ENCODE data around the gene CARD9.

GRCh38 chr9:136348691-136349090 is 24.8 kb downstream of the CARD9 start:
- TF ChIP-seq POLR2A (IDR thresholded peaks at IDR 0.05; ENCODE audit: low read length): no peak
- TF ChIP-seq GATA1 (IDR thresholded peaks at IDR 0.05; ENCODE audit: low read depth, low read length): no peak

All from erythroblast (primary cell).